Fibroblast of the aortic adventitia (primary cell): ENCODE measurements around the gene TRPM1. TPM values are rescaled to one million over a fixed set of nuclear protein-coding genes. Genes with fewer than 3 reads are reported as not detected.

Experiments
- DNase-seq: peaks from one replicate; pipeline ENCODE4 v3.0.0-alpha.2; 2010; ENCODE audit warnings: low read depth
- H3K4me3 ChIP-seq: 2 replicates; pipeline ENCODE4 v1.5.1; 2011; ENCODE audit warnings: low read depth, mild to moderate bottlenecking, control low read depth, low read length, moderate library complexity
- total RNA-seq: library from RNA; depleted of rRNA; stranded (reverse); fragments of >200 nt; gene quantifications from 2 replicates; pipeline ENCODE4 v1.2.3, GENCODE V29; 2012; ENCODE audit warnings: low replicate concordance
- TF ChIP-seq, protein P1 (sequence below): IDR thresholded peaks from 2 replicates; pipeline ENCODE4 v1.5.1; 2011; ENCODE audit warnings: mild to moderate bottlenecking, low read length, control low read depth, inconsistent platforms; ENCODE audit not compliant: insufficient read depth

Gene TRPM1
- total RNA-seq, 1 donor: not detected

DNA sequence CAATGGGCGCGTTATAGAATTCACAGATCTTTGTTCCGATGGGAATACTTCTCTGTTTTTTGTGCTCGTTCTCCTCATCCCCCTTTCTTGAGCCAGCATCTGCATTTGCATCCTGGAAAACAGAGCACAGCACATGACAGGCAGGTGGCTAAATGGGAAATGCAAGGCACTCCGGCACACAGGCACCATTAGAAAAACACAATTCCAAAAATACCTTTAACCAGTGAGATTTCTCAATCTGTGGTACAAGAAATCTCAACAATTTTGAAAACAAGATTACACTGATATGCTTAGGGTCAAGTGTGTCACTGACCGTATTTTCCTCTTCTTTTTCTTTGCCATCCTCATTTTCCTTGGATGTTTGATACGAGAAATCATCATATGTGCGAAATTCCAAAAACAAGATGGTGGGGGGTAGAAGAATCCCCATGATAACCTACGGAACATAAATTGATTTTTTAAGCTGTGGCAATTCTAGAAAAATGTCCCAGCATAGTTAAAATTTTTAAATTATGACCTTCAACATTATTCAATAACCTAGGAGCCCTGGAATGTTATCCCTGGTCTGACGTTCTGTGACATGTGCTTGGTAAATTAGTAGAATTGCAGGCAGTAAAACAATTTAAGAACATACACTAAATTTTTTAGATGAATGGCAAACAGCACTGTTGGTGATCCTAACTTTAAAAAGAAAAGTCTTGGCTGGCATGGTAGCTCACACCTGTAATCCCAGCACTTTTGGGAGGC is 63.6 kb downstream of the TRPM1 start:
- no peak overlapping the region for H3K4me3 ChIP-seq
- no peak for DNase-seq

DNA sequence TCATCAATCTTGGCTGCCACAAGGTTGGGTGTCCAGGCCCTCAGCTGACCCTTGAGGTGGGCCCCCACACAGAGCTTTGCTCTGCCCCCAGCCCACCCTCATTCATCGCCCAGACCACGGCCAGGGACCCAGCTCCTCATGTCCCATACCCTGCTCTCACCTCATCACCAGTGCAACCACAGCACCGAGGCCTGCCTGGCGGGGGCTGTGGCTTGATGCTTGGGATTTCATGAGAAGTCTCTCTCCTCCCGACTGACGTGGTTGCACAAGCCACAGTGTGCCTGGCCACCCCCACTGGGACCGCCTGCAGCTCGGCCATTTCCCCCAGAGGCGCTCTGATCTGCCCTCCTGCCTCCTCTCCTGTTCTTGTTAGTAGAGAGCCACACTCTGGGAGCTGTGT is 64.7 kb downstream of the TRPM1 start:
- no peak for DNase-seq
- TF ChIP-seq, protein P1, sequence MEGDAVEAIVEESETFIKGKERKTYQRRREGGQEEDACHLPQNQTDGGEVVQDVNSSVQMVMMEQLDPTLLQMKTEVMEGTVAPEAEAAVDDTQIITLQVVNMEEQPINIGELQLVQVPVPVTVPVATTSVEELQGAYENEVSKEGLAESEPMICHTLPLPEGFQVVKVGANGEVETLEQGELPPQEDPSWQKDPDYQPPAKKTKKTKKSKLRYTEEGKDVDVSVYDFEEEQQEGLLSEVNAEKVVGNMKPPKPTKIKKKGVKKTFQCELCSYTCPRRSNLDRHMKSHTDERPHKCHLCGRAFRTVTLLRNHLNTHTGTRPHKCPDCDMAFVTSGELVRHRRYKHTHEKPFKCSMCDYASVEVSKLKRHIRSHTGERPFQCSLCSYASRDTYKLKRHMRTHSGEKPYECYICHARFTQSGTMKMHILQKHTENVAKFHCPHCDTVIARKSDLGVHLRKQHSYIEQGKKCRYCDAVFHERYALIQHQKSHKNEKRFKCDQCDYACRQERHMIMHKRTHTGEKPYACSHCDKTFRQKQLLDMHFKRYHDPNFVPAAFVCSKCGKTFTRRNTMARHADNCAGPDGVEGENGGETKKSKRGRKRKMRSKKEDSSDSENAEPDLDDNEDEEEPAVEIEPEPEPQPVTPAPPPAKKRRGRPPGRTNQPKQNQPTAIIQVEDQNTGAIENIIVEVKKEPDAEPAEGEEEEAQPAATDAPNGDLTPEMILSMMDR: no peak
- no peak overlapping the region for H3K4me3 ChIP-seq

More for the DNA sequence above, 63.6 kb downstream of the TRPM1 start:
- TF ChIP-seq, protein P1: no peak

GRCh38 chr15:31035610-31036009 is 65.9 kb downstream of the TRPM1 start:
- H3K4me3 ChIP-seq: no peak overlapping the region
- DNase-seq: peak; percentile 21
- TF ChIP-seq, protein P1: no peak

- no peak overlapping the region for H3K4me3 ChIP-seq
- DNase-seq: peak; percentile 46
- TF ChIP-seq, protein P1: no peak
Measured at GRCh38 chr15:31034152-31034551, 67.4 kb downstream of the TRPM1 start.

DNA sequence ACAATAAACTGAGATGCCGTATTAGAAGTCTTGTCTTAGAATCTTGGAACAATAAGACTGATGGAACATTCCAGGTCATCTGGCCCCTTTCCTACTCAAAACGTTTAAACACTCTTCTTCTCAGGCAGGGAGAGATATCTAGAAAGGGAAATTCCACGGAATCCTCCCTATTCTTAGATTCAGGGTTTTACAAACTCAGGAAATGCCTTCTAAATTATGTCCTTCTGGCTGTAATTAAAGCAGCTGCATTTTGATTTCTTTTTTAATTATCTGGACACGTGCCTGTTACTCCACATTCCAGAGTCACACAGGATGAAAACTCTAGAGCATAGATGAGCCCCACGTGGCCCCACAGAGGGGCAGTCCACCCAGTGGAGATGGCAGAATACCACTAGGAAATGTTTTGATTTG is 68.6 kb downstream of the TRPM1 start:
- no peak overlapping the region for H3K4me3 ChIP-seq
- TF ChIP-seq, protein P1: peak; percentile 11
- DNase-seq: peak; percentile 96

GRCh38 chr15:31031471-31032067 is 70.0 kb downstream of the TRPM1 start:
- TF ChIP-seq, protein P1: no peak
- no peak overlapping the region for H3K4me3 ChIP-seq
- DNase-seq: peak; percentile 52
